Stimulated activated CD8-positive, alpha-beta memory T cell treated with anti-CD3 and anti-CD28 coated beads, Interleukin-4, amount 100 ng/mL, for 4 hours (primary cell): ENCODE results near the gene SPEG.
"Not testable (repeated sequence)": the region's sequence is repeated elsewhere in the genome, so short reads cannot be mapped to it uniquely, and the experiment has no call there.

Experiments used
- DNase-seq, 2 donors: peaks; one replicate each; pipeline ENCODE4 v3.0.0-alpha.2; 2020; ENCODE audit warnings: low read depth in 2 of 2, low spot score in 1 of 2

The SPEG gene

GRCh38 chr2:219404954-219405353 is 29.7 kb upstream of the SPEG start:
- DNase-seq, result no peak

- no peak for DNase-seq
These were observed 29.2 kb upstream of the SPEG start for GRCh38 chr2:219405451-219405850.

- DNase-seq, result no peak
These were observed 28.4 kb upstream of the SPEG start for GRCh38 chr2:219405958-219406860.

GRCh38 chr2:219406861-219407230 is 27.8 kb upstream of the SPEG start:
- no peak for DNase-seq

GRCh38 chr2:219407343-219407742 is 27.3 kb upstream of the SPEG start:
- not testable (repeated sequence) for DNase-seq

GRCh38 chr2:219408204-219408603 is 26.4 kb upstream of the SPEG start:
- no peak for DNase-seq

GRCh38 chr2:219408631-219409030 is 26.0 kb upstream of the SPEG start:
- no peak for DNase-seq

- no peak for DNase-seq
These were observed 25.0 kb upstream of the SPEG start for GRCh38 chr2:219409619-219410018.

- no peak for DNase-seq
These were observed 24.3 kb upstream of the SPEG start for GRCh38 chr2:219410390-219410789.

- DNase-seq, result no peak
These were observed 19.8 kb upstream of the SPEG start for GRCh38 chr2:219414857-219415256.

GRCh38 chr2:219415580-219416234 is 18.9 kb upstream of the SPEG start:
- DNase-seq, result no peak

GRCh38 chr2:219416235-219416602 is 18.4 kb upstream of the SPEG start:
- DNase-seq, result no peak

GRCh38 chr2:219416938-219417337 is 17.7 kb upstream of the SPEG start:
- DNase-seq, result no peak

GRCh38 chr2:219417374-219417773 is 17.3 kb upstream of the SPEG start:
- DNase-seq, result peak in 1 of 2 donors; percentile 3

GRCh38 chr2:219418155-219419011 is 16.3 kb upstream of the SPEG start, which contains the start of gene DES:
Gene DES (plus strand): TSS chr2:219418377. CDS start chr2:219418463, 86 bp downstream.
- DNase-seq, result no peak

- DNase-seq, result no peak
These were observed 15.7 kb upstream of the SPEG start for GRCh38 chr2:219419012-219419324.

GRCh38 chr2:219419331-219420197 is 15.1 kb upstream of the SPEG start:
- no peak for DNase-seq

GRCh38 chr2:219420687-219421086 is 14.0 kb upstream of the SPEG start:
- DNase-seq, result no peak

- no peak for DNase-seq
These were observed 13.3 kb upstream of the SPEG start for GRCh38 chr2:219421323-219421722.

GRCh38 chr2:219422952-219423534 is 11.6 kb upstream of the SPEG start:
- no peak for DNase-seq
